Activated effector memory CD4-positive, alpha-beta T cell treated with anti-CD3 and anti-CD28 coated beads, Interleukin-2, amount 50 U/mL, for 16 hours (primary cell): ENCODE data around the gene LRRFIP1.
A peak's percentile ranks its signal among the peaks of the same experiment; 100 is the strongest.

ENCODE experiments used
- DNase-seq: peaks from one replicate; pipeline ENCODE4 v3.0.0-alpha.2; 2020

LRRFIP1 gene, protein sequence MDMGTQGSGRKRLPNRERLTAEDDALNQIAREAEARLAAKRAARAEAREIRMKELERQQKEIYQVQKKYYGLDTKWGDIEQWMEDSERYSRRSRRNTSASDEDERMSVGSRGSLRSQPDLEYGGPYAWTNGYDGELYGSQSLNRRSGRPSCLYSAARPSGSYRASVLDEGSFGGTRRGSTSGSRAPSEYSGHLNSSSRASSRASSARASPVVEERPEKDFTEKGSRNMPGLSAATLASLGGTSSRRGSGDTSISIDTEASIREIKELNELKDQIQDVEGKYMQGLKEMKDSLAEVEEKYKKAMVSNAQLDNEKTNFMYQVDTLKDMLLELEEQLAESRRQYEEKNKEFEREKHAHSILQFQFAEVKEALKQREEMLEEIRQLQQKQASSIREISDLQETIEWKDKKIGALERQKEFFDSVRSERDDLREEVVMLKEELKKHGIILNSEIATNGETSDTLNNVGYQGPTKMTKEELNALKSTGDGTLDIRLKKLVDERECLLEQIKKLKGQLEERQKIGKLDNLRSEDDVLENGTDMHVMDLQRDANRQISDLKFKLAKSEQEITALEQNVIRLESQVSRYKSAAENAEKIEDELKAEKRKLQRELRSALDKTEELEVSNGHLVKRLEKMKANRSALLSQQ

DNA sequence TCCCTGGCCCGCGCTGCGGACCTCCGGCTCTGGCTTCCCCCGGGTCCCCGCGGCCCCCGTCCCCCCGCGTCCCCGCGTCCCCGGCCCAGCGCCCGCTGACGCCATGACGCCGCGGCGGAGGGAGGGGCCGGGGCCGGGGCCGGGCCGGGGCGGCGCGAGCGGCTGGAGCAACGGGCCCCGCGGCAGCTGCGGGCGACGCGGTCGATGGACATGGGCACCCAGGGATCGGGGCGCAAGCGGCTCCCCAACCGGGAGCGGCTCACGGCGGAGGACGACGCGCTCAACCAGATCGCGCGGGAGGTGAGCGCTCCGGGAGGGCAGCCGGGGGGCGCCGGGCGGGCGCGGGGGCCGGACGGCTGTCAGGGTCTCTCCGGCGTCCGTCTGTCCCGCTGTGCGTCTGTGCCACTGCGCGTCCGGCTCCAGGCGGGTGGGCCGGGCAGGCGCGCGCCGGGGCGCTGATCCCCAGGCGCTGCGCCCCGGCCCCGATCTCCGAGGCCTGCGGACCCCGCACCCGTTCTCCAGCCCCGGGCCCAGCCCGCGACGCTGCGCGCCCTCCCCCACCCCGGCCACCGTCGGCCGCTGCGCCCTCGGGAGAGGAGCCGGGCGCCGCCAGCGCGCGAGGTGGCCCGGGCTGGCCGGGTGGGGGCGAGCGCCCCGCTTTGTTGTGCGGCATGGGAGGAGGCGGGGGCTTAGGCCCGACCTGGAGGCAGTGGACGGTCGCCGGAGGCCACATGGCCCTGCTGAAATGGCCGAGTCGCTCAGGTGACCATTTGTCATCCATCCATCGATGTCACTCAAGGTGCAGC is at the start of gene LRRFIP1:
TSS of gene LRRFIP1 (plus strand) at position 147 of the 806 bp plus-strand sequence. CDS start at position 205, 58 bp downstream.
- no peak for DNase-seq

DNA sequence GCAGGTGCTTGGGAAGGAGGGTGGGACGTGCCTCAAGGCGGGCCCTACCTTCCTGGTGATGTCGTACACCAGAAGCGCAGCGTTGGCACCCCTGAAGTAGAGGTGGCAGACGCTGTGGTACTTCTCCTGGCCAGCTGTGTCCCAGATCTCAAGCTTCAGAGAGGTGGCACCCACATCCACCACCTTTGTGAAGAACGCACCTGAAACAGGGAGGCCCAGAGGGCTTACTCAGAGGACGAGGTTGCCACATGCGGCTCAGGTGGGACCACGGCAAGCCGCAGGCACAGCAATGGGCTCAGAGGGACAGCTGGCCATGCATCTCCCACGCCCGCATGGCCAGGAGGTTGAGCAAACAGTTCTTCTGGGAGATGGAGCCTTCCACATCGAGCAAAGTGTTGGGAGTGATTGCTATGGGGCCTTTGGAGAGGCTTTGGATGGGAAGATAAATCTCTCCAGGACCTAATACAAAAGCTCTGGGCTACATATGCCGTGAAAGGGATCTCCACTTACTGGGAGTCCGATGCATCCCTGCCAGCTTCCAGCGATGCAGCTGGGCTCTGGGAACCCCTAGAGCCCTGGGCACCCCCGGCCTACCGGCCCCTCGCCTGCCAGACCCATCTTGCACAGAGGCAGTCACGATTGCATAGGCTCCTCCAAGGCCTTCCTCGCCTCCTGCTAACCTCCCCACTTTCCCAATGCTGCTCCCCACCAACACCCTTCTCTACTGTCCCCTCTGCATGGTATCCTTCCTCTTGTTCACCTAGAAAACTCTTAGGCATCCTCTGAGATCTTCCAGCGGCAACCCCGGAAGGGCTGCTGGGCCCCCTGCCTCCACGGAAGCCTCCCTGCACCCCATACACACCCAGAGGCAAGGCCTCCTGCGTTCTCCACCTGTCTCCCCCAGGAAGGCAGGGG is 49.2 kb upstream of the LRRFIP1 start:
- DNase-seq, result no peak

DNA sequence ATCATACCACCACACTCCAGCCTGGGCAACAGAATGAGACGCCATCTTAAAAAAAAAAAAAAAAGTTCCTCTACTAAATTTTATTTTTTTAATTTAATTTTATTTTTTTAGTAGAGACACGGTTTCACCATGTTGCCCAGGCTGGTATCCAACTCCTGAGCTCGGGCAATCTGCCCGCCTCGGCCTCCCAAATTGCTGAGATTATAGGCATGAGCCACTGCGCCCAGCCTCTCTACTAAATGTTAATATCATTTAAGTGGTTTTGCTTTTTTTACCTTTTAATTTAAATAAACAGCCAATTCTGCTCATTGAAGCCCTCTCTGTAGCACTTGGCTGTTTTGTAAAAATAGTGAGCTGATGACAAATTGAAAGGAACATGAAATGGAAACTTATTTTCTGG is 46.1 kb upstream of the LRRFIP1 start:
- DNase-seq, result no peak

DNA sequence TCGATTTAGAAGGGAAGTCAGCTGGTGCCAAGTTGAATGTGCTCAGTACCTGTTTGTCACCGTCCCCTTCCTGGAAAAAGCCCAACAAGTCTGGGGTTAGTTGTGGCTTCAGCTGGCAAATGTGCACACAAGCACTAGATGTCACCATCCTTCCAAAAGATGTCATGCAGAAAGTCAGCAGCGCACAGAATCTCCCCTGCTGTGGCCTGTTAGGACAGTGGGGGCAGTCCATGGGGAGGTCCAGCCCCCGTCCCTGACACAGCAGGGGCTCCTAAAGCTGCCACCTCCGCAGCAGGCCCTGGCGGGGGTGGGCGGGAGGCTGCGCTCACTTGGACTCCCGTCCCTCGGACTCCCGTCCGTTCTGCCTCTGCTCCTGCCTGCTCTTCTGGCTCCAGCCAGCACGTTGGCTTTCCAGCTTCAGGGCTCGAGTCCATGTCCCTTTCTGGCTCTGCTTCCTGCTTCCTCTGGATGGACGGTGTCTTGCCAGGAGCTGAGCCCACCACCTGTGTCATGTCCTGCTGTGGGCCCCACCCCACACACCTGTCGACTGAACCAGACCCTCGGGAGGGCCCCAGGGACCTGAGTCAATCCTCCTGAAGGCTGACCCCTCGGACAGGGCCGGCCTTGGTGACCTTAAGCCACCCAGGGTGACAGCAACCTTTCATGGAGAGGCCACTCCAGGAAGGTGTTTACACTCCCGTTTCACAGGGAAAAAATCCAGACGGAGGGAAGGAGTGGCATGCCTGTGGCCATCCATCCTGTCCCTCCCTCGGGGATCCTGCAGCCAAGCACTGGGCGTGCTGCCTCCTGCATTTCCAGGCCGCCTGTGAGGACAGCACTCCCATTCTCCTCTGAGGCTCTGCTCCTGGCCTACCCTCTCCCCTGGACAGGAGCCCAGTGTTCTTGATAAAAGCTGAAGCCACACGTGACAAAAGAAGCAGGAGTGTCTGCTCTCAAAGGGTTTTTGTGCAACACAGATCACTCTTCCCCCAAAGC is 45.3 kb upstream of the LRRFIP1 start:
- no peak for DNase-seq

DNA sequence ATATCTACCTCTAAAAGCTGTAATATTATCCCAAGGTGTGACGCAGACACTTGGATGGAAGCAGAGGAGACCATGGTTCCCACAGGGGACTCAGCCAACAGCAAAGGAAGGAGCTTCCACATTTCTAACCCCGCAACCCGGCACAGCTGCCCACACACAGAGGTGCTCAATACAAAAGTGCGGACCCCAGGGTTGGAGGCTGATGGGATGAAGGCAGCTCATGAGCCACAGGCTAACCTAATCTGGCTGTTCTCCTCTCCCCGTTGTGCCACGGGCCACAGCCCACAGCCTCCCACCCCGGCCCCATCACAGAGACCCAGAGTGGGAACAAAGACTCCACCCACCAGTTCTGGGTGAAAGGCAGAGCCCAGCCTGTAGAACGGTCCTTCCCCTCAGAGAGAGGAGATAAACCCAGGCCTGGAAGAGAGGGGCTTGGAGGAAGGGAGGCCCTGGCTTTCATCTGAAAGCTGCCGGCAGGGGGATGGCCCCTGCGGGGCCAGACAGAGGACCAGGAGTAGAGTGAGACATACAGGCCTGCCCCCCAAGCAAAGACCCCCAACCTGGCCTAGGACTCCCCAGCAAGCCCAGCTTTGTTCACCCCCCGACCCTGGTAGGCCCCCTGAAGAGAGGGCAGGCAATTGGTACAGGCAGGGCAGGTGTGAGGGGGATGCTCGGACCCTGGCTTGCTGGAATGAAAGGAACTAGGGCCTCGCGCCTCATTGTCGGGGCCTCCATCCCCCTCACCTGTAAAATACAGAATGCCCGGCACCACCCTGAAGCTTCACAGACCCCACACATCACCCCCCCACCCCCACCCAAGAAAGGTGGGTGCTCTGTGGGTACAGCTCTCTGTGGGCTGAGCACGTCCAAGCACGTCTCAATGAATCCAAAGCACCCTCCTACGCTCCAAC is 43.7 kb upstream of the LRRFIP1 start:
- no peak for DNase-seq

DNA sequence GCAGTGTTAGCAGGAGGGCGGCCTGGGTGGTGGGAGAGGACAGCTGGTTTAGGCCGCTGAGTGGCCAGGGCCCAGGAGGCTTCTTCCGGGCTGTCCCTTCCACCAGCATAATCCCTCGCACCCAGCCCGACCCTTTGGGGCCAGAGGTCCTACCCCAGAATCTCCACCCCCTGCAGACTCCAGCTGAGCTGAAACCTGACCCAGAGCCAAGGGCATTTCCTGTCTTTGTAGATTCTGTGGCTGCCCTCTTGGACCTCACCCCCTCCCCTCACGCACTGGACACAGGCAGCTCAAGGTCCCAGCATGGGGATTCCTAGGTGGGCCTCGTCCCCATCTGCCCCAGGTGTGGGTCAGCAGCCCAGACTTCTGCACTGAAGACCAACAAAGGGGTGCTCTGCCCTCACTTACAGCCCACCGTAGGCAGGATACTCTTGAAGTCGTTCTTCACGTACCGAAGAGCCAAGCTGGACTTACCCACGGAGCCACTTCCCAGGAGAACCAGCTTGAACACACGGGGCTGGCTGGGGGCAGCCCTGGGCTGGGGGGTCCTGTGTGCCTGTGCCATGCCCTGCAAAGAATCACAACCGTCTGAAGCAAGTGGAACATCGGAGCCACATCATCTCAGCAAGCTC is 41.7 kb upstream of the LRRFIP1 start:
- peak; percentile 33 for DNase-seq

DNA sequence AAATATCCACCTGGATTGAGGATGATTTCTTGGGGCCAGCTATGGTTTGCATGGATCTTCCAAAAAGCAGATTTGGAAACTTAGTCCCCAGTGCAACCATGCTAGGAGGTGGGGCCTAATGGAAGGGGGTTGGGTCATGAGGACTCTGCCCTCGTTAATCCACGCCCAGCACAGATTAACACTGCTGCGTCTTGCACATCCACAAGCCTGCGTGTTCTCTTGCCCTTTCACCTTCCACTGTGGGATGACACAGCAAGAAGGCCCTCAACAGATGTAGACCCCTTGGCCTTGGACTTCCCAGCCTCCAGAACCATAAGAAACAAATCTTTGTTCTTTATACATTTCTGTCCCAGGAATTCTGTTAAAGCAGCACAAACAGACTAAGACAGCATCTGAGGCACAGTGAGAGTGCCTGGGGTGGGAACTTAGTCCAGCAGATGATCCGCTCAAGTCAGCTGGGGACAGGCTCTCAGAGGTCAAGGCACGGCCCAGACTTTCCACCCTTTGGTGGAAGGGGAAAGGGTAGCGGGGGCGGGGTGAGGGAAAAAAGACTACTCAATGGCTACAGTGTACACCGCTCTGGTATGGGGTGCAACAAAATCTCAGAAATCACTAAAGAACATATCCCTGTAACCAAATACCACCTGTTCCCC is 39.2 kb upstream of the LRRFIP1 start:
- peak; percentile 30 for DNase-seq

DNA sequence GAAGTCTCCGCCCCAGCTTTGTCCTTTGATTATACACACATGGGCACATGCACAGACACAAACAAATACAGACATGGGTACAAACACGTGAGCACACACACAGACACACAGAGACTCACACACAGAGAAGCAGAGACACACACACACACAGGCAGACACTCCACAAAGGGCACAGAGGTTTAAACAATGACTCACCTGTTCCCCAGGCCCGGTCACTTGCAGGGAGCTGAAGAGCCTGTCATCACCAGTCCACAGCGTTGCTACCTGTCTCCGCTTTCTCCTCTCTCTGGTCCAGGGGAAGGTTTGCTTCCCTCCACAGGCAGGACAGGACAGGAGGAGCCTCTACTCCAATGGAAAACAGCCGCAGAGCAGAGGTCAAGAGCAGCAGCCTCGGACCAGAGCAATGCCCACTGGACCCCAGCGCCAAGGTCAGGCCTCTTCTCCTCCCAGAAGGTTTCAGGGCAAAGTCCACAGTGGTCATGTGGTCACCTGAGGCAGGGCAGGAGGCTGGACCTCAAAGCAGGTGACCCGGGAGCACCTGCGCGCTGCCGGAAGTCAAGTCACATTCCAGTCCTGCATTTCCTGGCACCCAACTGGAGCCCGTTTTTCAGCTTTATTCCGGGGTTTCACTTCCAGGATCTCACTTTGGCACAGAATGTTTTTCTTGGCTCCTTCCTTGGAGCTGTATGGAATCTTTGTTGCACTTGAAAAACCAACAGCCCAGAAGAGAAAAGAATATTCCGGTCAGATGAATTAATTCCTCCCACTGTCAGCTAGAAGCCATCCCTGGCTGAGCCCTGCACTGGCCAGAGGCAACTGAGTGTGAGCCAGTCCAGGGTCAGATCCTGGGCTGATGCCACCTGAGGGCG is 36.9 kb upstream of the LRRFIP1 start, which contains the start of gene RAB17:
TSS of gene RAB17 (minus strand) at position 463 of the 869 bp plus-strand sequence. CDS start 4,580 bp downstream, outside the sequence.
- peak; percentile 46 for DNase-seq

DNA sequence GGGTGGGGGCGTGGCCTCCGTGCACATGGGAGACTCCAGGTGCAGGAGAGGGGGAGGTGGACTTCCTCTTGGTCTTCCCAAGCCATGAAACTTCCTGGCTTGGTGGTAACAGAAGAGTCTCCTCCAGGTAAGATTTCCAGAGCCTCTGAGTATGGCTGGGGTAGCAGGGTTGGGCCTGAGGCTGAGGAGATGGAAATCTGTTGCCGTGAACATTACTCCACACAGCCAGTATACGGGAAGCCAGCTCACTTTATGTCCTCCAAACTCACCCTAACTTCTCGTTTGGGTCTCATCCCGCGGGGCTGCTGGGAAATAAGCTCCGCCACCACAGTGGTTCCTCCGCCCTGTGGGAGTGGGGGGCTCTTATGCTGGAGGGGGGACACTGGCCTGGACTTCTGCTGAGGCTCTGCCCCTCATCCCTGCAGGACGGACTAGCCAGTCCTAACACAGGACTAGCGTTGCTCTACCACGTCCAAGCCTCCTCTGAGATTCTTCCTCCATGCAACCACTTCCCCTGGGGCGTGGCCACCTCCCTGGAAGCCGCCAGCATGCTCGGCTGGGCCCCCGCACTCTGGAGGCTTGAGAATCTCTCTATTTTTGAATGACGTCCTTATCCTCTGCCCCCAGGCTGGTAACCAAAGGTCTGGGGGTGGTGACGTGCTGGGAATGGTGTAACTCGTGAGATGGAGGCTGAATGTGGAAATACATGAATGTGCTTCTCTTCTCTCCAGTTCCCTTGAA is 36.1 kb upstream of the LRRFIP1 start:
- peak; percentile 53 for DNase-seq

DNA sequence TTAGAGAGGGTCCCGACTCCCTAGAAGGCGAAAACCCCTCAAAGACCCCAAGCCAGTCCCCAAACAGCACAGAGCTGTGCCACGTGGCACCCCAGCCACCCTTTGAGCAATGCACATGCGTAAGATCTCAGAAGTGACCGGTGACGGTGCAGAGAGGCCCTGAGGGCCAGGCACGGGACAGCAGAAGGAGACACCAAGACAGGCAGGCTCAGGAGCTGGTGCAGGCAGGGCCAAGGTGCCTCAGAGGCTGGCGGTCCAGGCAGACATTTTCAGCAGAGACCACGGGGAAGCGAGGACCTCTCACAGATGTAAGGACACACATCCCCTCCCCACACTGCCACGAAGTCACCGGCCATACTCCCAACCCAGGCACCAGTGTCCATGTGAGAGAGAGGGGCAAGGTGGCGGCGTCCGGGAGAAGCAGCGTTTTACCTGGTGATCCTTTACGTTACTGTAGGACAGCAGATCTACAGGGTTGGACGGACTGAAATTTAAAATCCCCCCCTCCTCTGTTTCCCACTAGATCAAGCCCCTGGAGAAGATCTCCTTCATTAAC is 34.9 kb upstream of the LRRFIP1 start:
- DNase-seq, result no peak

DNA sequence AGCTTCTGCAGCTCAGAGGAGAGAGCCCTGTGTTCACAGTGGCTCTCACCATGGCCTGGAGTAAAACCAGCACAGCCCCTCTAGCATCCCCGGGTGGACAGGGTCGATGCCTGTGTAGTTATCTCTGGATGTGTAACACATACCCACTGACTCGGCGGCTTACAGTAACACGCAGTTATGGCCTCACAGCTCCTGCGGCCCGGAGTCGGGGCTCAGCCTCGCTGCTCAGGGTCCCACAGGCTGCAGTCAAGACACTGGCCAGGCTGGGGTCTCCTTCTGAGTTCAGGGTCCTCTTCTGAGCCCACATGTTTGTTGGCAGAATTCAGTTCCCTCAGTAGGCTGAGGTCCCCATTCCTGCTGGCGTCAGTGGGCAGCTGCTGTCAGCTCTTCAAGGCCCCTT is 34.4 kb upstream of the LRRFIP1 start:
- no peak for DNase-seq

DNA sequence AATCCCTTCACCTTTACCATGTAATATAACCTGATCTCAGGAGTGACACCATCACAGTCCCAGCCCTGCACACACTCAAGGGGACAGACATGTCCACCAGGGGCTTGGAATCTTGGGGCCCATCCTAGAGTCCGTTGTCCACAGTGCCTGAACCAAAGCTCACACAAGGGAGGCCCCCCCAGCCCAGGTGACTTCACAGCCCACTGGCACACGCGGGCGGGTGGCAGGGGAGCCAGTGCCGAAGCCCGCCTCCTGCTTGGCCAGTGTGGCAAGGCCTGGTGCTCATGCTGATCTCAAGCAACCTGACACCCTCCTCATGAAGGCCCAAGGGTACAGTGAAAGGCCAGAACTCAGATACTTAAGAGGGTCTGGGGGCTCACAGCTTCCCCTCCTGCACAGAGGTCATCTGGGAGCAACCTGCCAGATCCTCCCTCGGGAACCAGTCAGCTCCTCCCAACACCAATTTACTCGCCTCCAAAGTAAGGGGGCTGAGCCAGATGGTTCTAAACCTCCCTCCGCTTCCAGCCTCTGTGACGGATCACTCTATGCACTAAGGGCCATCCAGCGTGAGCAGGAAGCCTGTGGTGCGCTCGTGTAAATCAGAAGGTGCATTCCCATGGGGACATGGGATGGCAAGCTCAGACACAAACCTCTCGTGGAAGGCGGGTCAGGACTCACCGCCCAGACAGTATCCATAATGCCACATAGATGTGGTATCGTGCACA is 33.6 kb upstream of the LRRFIP1 start:
- DNase-seq, result no peak

DNA sequence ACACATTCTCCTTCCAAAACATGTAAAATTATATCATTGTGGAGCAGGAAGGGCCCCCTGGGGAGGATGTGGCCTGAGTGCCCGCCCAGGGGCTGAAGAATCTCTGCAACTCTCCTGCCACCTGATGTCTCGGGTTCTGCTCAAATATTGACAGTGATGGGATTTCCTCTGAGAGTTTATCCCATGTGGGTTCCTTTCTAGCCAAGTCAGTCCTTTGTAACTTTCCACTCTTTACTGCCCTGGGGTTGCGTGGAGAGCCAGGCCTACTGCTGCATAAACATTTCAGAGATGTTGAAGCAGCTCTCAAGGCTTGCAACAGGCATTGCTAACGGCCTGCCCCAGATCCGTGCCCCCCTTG is 32.9 kb upstream of the LRRFIP1 start:
- no peak for DNase-seq

DNA sequence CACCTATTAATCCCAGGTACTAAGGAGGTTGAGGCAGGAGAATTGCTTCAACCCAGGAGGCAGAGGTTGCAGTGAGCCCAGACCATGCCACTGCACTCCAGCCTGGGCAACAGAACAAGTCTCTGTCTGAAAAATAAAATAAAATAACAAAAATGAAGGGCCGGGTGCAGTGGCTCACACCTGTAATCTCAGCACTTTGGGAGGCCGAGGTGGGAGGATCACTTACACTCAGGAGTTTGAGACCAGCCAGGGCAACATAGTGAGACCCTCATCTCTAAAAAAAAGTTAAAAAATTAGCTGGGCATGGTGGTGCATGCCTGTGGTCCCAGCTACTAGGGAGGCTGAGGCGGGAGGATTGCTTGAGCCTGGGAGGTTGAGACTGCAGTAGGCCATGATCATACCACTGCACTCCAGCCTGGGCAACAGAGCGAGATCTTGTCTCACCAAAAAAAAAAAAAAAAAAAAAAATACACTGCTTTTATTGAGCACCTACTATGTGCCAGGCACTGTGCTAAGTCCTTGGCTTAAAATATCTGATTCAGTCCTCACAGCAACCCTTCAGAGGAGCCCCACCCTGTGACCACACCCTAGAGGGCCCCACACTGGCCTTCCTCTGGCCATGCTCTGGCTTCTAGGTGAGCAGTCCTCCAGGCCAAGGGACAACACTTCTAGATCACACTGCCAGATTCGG is 31.4 kb upstream of the LRRFIP1 start:
- peak; percentile 14 for DNase-seq

DNA sequence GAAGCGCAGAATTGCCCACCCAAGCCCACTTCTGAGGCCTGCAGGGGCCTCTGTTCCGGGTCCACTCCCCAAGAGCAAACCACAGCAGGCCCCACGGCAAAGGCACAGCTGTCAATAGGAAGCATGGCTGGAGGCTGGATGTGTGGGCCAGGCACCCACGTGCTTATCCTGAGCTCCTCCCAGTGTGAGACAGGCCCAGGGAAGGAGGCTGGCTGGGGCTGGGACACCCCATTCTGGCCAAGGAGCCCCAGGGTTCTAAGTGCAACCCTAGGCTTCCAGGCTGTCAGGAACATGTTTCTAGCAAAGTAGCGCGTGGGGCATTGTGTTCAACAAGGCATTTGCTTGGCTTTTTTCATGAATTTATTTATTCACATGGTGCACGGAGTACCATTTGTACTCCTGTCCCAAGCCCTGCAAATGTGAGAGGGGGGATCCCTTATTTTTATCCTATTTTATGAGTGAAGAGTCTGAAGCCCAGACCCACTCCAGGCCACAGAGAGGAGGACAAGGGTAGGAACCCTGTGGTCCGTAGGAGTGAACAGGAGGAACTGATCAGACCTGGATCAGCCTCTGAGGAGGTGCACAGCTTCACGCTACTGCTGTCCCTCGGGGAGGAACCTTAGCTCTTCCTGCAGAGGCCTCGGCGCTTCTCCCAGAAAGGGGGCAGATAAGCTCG is 30.7 kb upstream of the LRRFIP1 start:
- DNase-seq, result no peak
